Kidney (tissue), 14 donors: ENCODE data around the gene IL10RA. TPM values are rescaled to one million over a fixed set of nuclear protein-coding genes. Genes with fewer than 3 reads are reported as not detected.

Source experiments
- DNase-seq, 5 donors: peaks; one replicate each; pipeline ENCODE4 v3.0.0-alpha.2; 2013 to 2020
- FAIRE-seq: peaks from 2 replicates; lab custom pipeline; 2012; peaks lifted over from hg19 to GRCh38; lab: Jason Lieb, UNC
- H3K27ac ChIP-seq, 2 donors: one replicate each; pipeline ENCODE4 v1.7.0; 2013; ENCODE audit warnings: low read depth in 2 of 2, low read length in 2 of 2, inconsistent platforms in 1 of 2
- H3K27me3 ChIP-seq: one replicate; pipeline ENCODE4 v1.7.1; 2013; ENCODE audit warnings: low read length, inconsistent platforms; ENCODE audit not compliant: control insufficient read depth, insufficient read depth
- H3K36me3 ChIP-seq, 3 donors: one replicate each; pipeline versions ENCODE4 v1.7.0 to v1.7.1; 2013; ENCODE audit warnings: low read length in 3 of 3, control low read depth in 1 of 3, inconsistent platforms in 1 of 3; ENCODE audit not compliant: insufficient read depth in 3 of 3, control insufficient read depth in 2 of 3
- H3K4me1 ChIP-seq, 3 donors: one replicate each; pipeline versions ENCODE4 v1.7.0 to v1.7.1; 2013; ENCODE audit warnings: low read length in 3 of 3, inconsistent platforms in 1 of 3, low read depth in 1 of 3; ENCODE audit not compliant: control insufficient read depth in 2 of 3, insufficient read depth in 2 of 3
- H3K4me3 ChIP-seq, 3 donors: one replicate each; pipeline versions ENCODE4 v1.7.0 to v1.8.1; 2013; ENCODE audit warnings: low read length in 3 of 3, control low read depth in 1 of 3, inconsistent platforms in 1 of 3
- H3K9ac ChIP-seq, 3 donors: one replicate each; pipeline versions ENCODE4 v1.7.0 to v1.7.1; 2013; ENCODE audit warnings: low read length in 3 of 3, control low read depth in 1 of 3, inconsistent platforms in 1 of 3
- H3K9me3 ChIP-seq, 3 donors: one replicate each; pipeline versions ENCODE4 v1.7.0 to v1.7.1; 2013; ENCODE audit warnings: low read length in 3 of 3, control low read depth in 1 of 3, inconsistent platforms in 1 of 3; ENCODE audit not compliant: control insufficient read depth in 2 of 3, insufficient read depth in 1 of 3
- CTCF ChIP-seq: IDR thresholded peaks from 3 replicates; pipeline ENCODE4 v1.5.1; 2012; ENCODE audit warnings: mild to moderate bottlenecking, moderate library complexity, borderline replicate concordance; ENCODE audit not compliant: insufficient read depth; ENCODE audit errors: extremely low read depth
- intact Hi-C: fragments of 100-400 bp; cut with DNase I; formaldehyde crosslinking; loops from one replicate; pipeline ENCODE4 v1.11.1; 2022
- polyA plus RNA-seq: library from polyadenylated mRNA; stranded (reverse); fragments of 350-450 nt; fragmentation: Illumina TruSeq; extraction: RNeasy Lipid Tissue Mini Kit (QIAGEN cat#74804); gene quantifications from one replicate; pipeline ENCODE4 v1.2.3, GENCODE V29; 2014; ENCODE audit warnings: low read depth, low replicate concordance; ENCODE audit not compliant: insufficient read depth
- total RNA-seq: library from RNA; stranded (reverse); fragmentation: NEBNext Ultra II Directional; extraction: Animal tissue kit (Norgen Biotek cat#: 25700); gene quantifications from one replicate; pipeline ENCODE4 v1.2.1, GENCODE V29; 2021
- donor health status: control.
- donor health status: control.
- donor health status: control.
- donor health status: control.
- donor health status: control.
- donor health status: DM: yes; HTN: yes; CAD: no.
- donor health status: Normal renal cell carcinoma (clear cell type).

Gene IL10RA
- total and polyA plus RNA-seq, 2 donors from 2014 or later: 1.8 to 37.2 TPM

- no peak for DNase-seq
These were observed 60.1 kb downstream of the IL10RA start for GRCh38 chr11:118046051-118046963.

DNA sequence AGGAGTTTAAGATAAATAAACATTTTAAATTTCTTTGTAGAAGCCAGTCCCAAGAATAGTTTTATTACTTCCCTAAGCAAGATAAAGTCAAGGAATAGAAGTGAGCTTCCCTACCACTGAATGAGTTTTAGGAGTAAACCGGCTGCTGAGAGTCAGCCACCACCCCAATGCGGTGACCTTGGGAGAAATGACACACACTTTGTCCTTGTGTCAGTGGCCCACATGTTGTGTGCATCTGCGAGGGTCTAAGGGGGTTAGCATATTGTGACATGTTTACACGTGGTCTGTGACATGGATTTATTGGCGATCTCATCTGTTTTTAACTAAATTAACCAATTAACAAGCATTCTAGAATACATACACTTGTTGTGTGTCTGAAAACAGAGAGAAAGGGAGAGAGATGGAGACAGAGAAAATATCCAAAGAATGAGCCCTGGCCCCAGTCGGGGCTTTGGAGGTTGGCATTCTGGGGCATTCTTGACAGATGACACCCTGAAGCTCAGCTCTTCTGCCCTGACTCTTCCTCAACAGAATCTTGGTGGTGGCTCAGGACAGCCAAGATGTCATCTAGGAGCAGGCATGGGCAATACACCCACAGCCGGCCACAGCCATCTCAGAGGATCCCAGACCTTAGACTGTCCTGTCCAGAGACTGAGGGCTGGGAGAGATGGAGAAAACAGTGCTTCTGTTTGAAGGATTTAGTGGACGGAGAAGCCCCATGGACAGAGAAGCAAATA, 60.9 kb downstream of the IL10RA start:
- H3K27me3 ChIP-seq: no peaks in the 10 kb centered on the region
- H3K4me1 ChIP-seq: no peaks in the 10 kb centered on the region
- FAIRE-seq (no peak), DNase-seq (no peak)
- no peak overlapping the region for H3K9ac ChIP-seq
- no peak overlapping the region for H3K4me3 ChIP-seq
- intact Hi-C loops: no loop called here
- H3K36me3 ChIP-seq: no peaks in the 10 kb centered on the region
- H3K9me3 ChIP-seq: no peaks in the 10 kb centered on the region
- no peak overlapping the region for H3K27ac ChIP-seq
- TF ChIP-seq CTCF: no peak

More at GRCh38 chr11:118046051-118046963, 60.1 kb downstream of the IL10RA start:
- Histone ChIP-seq H3K36me3 (no peaks in the 10 kb centered on the region), H3K9me3 (no peaks in the 10 kb centered on the region), H3K27me3 (no peaks in the 10 kb centered on the region), H3K4me3 (no peak overlapping the region), H3K27ac (no peak overlapping the region), H3K4me1 (no peaks in the 10 kb centered on the region), H3K9ac (no peak overlapping the region)
- intact Hi-C loops: no loop called here
- no peak for FAIRE-seq
- no peak for TF ChIP-seq CTCF

DNA sequence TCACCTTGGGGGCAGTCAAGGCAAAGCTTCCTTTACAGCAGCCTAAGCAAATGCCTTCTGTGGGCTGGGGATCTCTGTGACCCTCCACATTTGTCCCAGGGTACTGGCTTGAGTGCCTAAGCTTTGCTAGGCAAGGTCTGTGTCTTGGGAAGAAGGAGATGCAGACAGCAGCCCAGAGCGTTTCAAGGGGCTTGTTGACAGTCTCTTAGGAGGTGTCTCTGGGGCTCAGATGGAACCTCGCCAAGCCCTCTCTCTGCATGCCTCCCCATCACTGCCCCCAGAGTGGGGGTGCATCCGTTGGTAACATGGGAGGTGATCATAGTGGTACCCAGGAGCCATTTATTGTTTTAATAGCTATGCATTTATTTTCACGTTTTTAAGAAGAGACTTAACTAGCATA, 61.6 kb downstream of the IL10RA start:
- DNase-seq (no peak), FAIRE-seq (no peak)
- H3K27me3 ChIP-seq: no peaks in the 10 kb centered on the region
- no peaks in the 10 kb centered on the region for H3K9me3 ChIP-seq
- H3K36me3 ChIP-seq: no peaks in the 10 kb centered on the region
- no peaks in the 10 kb centered on the region for H3K4me1 ChIP-seq
- H3K4me3 ChIP-seq: no peak overlapping the region
- TF ChIP-seq CTCF: no peak
- intact Hi-C loops: no loop called here
- H3K27ac ChIP-seq: no peak overlapping the region
- no peak overlapping the region for H3K9ac ChIP-seq
